Fibroblast of lung (primary cell): ENCODE data around the gene TLR6.

Experiments used
- EZH2 ChIP-seq: IDR thresholded peaks from 2 replicates; pipeline ENCODE4 v1.5.1; 2012; ENCODE audit warnings: low read length, control low read depth, mild to moderate bottlenecking; ENCODE audit errors: missing control alignments
- TF ChIP-seq, protein P1 (sequence below), 2 donors: IDR thresholded peaks in 1 of 2; conservative IDR thresholded peaks in 1 of 2; 1 replicate in 1 of 2; 2 replicates in 1 of 2; pipeline ENCODE4 v1.5.1; 2011 to 2012; ENCODE audit warnings: low read length in 2 of 2, control low read depth in 1 of 2, inconsistent platforms in 1 of 2, low read depth in 1 of 2, mild to moderate bottlenecking in 1 of 2

DNA sequence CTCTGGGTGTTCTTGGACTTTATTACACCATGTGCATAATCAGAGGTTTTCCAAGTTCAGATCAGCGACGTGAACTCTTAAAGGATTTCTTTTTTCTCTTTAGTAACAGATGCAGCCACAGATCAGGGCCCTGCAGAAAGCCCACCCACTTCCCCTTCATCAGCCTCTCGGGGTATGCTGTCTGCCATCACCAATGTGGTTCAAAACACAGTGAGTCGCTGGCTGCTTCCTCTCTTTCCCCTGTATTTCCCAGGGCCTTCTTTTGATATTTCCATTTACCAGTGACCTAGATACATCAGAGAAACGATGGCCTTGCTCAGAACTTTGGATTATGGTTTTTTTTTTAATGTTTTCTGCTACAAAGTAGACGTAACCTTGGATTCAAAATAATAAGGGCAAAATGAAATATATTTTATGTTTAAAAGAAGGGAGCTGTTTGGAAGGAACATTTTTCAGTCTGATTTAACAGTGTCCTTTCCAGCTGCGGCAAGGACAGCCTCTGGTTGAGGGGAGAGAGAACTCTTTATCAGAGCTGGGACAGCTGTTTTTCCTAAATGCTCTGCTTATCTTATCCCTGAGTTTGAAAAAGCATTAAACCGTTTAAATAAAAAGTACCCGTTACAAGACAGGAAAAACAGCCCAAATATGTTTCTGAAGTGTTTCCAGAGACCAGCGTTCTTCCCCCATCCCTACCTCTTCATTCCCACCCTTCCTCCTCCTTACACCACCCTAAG is 49.2 kb upstream of the TLR6 start:
- TF ChIP-seq, protein P1, sequence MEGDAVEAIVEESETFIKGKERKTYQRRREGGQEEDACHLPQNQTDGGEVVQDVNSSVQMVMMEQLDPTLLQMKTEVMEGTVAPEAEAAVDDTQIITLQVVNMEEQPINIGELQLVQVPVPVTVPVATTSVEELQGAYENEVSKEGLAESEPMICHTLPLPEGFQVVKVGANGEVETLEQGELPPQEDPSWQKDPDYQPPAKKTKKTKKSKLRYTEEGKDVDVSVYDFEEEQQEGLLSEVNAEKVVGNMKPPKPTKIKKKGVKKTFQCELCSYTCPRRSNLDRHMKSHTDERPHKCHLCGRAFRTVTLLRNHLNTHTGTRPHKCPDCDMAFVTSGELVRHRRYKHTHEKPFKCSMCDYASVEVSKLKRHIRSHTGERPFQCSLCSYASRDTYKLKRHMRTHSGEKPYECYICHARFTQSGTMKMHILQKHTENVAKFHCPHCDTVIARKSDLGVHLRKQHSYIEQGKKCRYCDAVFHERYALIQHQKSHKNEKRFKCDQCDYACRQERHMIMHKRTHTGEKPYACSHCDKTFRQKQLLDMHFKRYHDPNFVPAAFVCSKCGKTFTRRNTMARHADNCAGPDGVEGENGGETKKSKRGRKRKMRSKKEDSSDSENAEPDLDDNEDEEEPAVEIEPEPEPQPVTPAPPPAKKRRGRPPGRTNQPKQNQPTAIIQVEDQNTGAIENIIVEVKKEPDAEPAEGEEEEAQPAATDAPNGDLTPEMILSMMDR (conservative IDR thresholded peaks at IDR 0.05 in 1 of 2, IDR thresholded peaks at IDR 0.05 in 1 of 2; ENCODE audit: low read depth in 1 of 2, low read length in 2 of 2) = no peak
- no peak for TF ChIP-seq EZH2
